SK-N-SH (cell line): Measurements from ENCODE around the gene OR2H1. TPM values are rescaled to one million over a fixed set of nuclear protein-coding genes. Genes with fewer than 3 reads are reported as not detected.

Experiments
- CTCF ChIA-PET: fragments of 300-600, 350-600 bp; formaldehyde crosslinking; extraction: SDS; loops from one replicate; lab custom pipeline; 2021; lab: Yijun Ruan, JAX
- POLR2A ChIA-PET: fragments of 350-600 bp; sonication (Branson Sonifier 250); formaldehyde crosslinking; extraction: SDS; loops from one replicate; lab custom pipeline; 2020; ENCODE audit warnings: antibody characterized with exemption, inconsistent platforms; lab: Yijun Ruan, JAX
- DNase-seq: peaks from one replicate; pipeline ENCODE4 v3.0.0; 2012
- H2AFZ ChIP-seq: fragments of 200-600 bp; sonication (generic); 2 replicates; pipeline ENCODE4 v1.8.1; 2016; ENCODE audit warnings: antibody characterized with exemption, mild to moderate bottlenecking, low read depth
- H3F3A ChIP-seq: fragments of 200-600 bp; sonication (generic); replicated peaks from 2 replicates; pipeline ENCODE3; 2016; ENCODE audit warnings: antibody characterized with exemption, mild to moderate bottlenecking; ENCODE audit not compliant: insufficient read depth
- H3K27ac ChIP-seq, 2 experiments: fragments of 200-500 bp in 1 of 2; fragments of 200-600 bp in 1 of 2; sonication (Bioruptor generic) in 1 of 2; sonication (generic), shearing (Covaris generic) in 1 of 2; 2 replicates each; pipeline versions ENCODE4 v1.5.1 to v1.6.1; 2014 to 2016; ENCODE audit warnings: low read depth in 2 of 2, inconsistent platforms in 1 of 2, low read length in 1 of 2, mild to moderate bottlenecking in 1 of 2, mixed read lengths in 1 of 2
- H3K27me3 ChIP-seq: fragments of 200-600 bp; sonication (generic), shearing (Covaris generic); 2 replicates; pipeline ENCODE4 v1.6.1; 2016; ENCODE audit warnings: mixed run types; ENCODE audit not compliant: insufficient read depth
- H3K36me3 ChIP-seq, 2 experiments: fragments of 200-500 bp in 1 of 2; fragments of 200-600 bp in 1 of 2; sonication (Bioruptor generic) in 1 of 2; sonication (generic) in 1 of 2; replicated peaks in 1 of 2; 2 replicates each; pipeline versions ENCODE3 to v1.5.1; 2014 to 2016; ENCODE audit warnings: low read length in 1 of 2, mild to moderate bottlenecking in 1 of 2; ENCODE audit not compliant: insufficient read depth in 2 of 2, control insufficient read depth in 1 of 2
- H3K4me1 ChIP-seq, 2 experiments: fragments of 200-500 bp in 1 of 2; fragments of 200-600 bp in 1 of 2; sonication (Bioruptor generic) in 1 of 2; sonication (generic), shearing (Covaris generic) in 1 of 2; 2 replicates each; pipeline versions ENCODE4 v1.5.1 to v1.6.1; 2014 to 2016; ENCODE audit warnings: low read depth in 1 of 2, low read length in 1 of 2, mixed run types in 1 of 2; ENCODE audit not compliant: insufficient read depth in 2 of 2, control insufficient read depth in 1 of 2
- H3K4me2 ChIP-seq: fragments of 200-600 bp; sonication (generic), shearing (Covaris generic); 2 replicates; pipeline ENCODE4 v1.6.1; 2017; ENCODE audit warnings: mixed run types
- H3K4me3 ChIP-seq, 2 experiments: fragments of 200-500 bp in 1 of 2; fragments of 200-600 bp in 1 of 2; sonication (Bioruptor generic) in 1 of 2; sonication (generic), shearing (Covaris generic) in 1 of 2; 2 replicates each; pipeline versions ENCODE4 v1.5.1 to v1.8.1; 2014 to 2016; ENCODE audit warnings: low read depth in 2 of 2, inconsistent platforms in 1 of 2, low read length in 1 of 2, mild to moderate bottlenecking in 1 of 2, mixed read lengths in 1 of 2, moderate library complexity in 1 of 2
- H3K79me2 ChIP-seq: fragments of 200-600 bp; sonication (generic); 2 replicates; pipeline ENCODE4 v1.8.1; 2017; ENCODE audit warnings: mild to moderate bottlenecking; ENCODE audit not compliant: insufficient read depth
- H3K9ac ChIP-seq: fragments of 200-600 bp; sonication (generic); 2 replicates; pipeline ENCODE4 v1.6.1; 2017; ENCODE audit warnings: mixed run types
- H3K9me2 ChIP-seq: fragments of 200-600 bp; sonication (generic); 2 replicates; pipeline ENCODE4 v1.6.1; 2017; ENCODE audit warnings: mixed run types
- H3K9me3 ChIP-seq: fragments of 200-600 bp; sonication (generic); 2 replicates; pipeline ENCODE4 v1.6.1; 2017; ENCODE audit warnings: mixed run types, mild to moderate bottlenecking, moderate library complexity
- H4K20me1 ChIP-seq: fragments of 200-600 bp; sonication (generic); 2 replicates; pipeline ENCODE4 v1.6.1; 2017; ENCODE audit warnings: mild to moderate bottlenecking, mixed run types; ENCODE audit not compliant: insufficient read depth
- CHD2 ChIP-seq: fragments of 150-350 bp; IDR thresholded peaks from 2 replicates; pipeline ENCODE4 v1.6.1; 2018; ENCODE audit warnings: low read length; ENCODE audit not compliant: partially characterized antibody
- ELF1 ChIP-seq: IDR thresholded peaks from 2 replicates; pipeline ENCODE4 v1.4.0; 2012
- EZH2phosphoT487 ChIP-seq: fragments of 200-600 bp; sonication (generic); IDR thresholded peaks from 2 replicates; pipeline ENCODE4 v1.6.1; 2017; ENCODE audit warnings: low read depth, mixed run types, mild to moderate bottlenecking, antibody characterized with exemption, moderate library complexity, borderline replicate concordance
- FOSL2 ChIP-seq: IDR thresholded peaks from 2 replicates; pipeline ENCODE4 v1.4.0; 2012; ENCODE audit warnings: low read depth, mild to moderate bottlenecking, moderate library complexity, borderline replicate concordance
- FOXJ3 ChIP-seq: sonication (generic); formaldehyde crosslinking; IDR thresholded peaks from 2 replicates; pipeline ENCODE4 v1.5.1; 2020; ENCODE audit warnings: mild to moderate bottlenecking, missing genetic modification reagents
- FOXM1 ChIP-seq: IDR thresholded peaks from 2 replicates; pipeline ENCODE4 v1.4.0; 2012; ENCODE audit warnings: low read depth, mild to moderate bottlenecking
- JUND ChIP-seq: IDR thresholded peaks from 2 replicates; pipeline ENCODE4 v1.4.0; 2012
- MEF2A ChIP-seq: IDR thresholded peaks from 2 replicates; pipeline ENCODE4 v1.4.0; 2012; ENCODE audit warnings: low read depth, borderline replicate concordance
- MXI1 ChIP-seq: IDR thresholded peaks from 2 replicates; pipeline ENCODE4 v1.6.1; 2012; ENCODE audit warnings: mild to moderate bottlenecking, low read depth, low read length, improper control_type of control experiment
- NFIC ChIP-seq: IDR thresholded peaks from 2 replicates; pipeline ENCODE4 v1.4.0; 2012; ENCODE audit warnings: borderline replicate concordance
- NRF1 ChIP-seq: IDR thresholded peaks from 2 replicates; pipeline ENCODE4 v1.6.1; 2012; ENCODE audit warnings: low read depth, mild to moderate bottlenecking, low read length
- POLR2AphosphoS5 ChIP-seq: IDR thresholded peaks from 2 replicates; pipeline ENCODE4 v1.6.1; 2012; ENCODE audit warnings: low read depth, low read length
- RAD21 ChIP-seq: IDR thresholded peaks from 2 replicates; pipeline ENCODE4 v1.6.1; 2012; ENCODE audit warnings: mild to moderate bottlenecking, low read length
- SIN3A ChIP-seq: IDR thresholded peaks from 2 replicates; pipeline ENCODE4 v1.6.1; 2012; ENCODE audit warnings: low read depth, mild to moderate bottlenecking, low read length, moderate library complexity, borderline replicate concordance
- SMC3 ChIP-seq: IDR thresholded peaks from 2 replicates; pipeline ENCODE4 v1.6.1; 2012; ENCODE audit warnings: low read depth, low read length, improper control_type of control experiment
- TCF12 ChIP-seq: IDR thresholded peaks from 2 replicates; pipeline ENCODE4 v1.4.0; 2012
- YY1 ChIP-seq: IDR thresholded peaks from 2 replicates; pipeline ENCODE4 v1.4.0; 2012; ENCODE audit warnings: low read depth, mild to moderate bottlenecking
- WGBS: methylation state at CpG from one replicate; pipeline ENCODE4 v1.1.6; 2017; ENCODE audit warnings: low lambda C conversion rate; 5-methylcytosine and 5-hydroxymethylcytosine counted together
- polyA plus RNA-seq, 3 experiments: library from polyadenylated mRNA; depleted of rRNA; stranded (reverse); fragments of >200 nt; gene quantifications; 2 replicates each; pipeline ENCODE4 v1.2.3, GENCODE V29; 2012
- TF ChIP-seq, protein P1 (sequence below): fragments of 150-350 bp; IDR thresholded peaks from 2 replicates; pipeline ENCODE4 v1.6.1; 2017; ENCODE audit warnings: antibody characterized with exemption, low read length, low read depth, borderline replicate concordance
- TF ChIP-seq, protein P2 (sequence below): IDR thresholded peaks from 2 replicates; pipeline ENCODE4 v1.4.0; 2012; ENCODE audit warnings: low read depth, borderline replicate concordance
- TF ChIP-seq, protein P3 (sequence below): IDR thresholded peaks from 2 replicates; pipeline ENCODE4 v1.4.0; 2012; ENCODE audit warnings: low read depth

Gene OR2H1
- polyA plus RNA-seq, 1 of the 3 experiments (the other 2 are of a cell fraction) = not detected

DNA sequence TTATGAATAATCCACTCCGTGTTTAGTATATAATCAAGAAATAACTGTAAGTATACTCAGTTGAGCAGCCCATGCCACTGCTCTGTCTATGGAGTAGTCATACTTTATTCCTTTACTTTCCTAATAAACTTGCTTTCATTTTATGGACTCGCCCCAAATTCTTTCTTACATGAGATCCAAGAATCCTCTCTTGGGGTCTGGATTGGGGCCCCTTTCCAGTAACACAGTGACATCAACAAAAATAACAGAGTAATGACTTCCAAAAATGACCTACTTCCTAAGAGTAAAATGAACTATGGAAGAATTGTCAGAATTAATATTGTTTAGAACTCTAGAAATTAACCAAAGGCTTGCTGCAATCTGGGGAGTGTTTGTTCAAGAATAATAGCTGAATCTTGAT lies 8.8 kb downstream of the OR2H1 start:
- Histone ChIP-seq H3K4me1 (peaks cover 0 to 5% of the 10 kb centered on the region in 2 experiments; a peak in 1 of 4 replicates), H3K4me3 (no peak overlapping the region)
- TF ChIP-seq MEF2A (no peak), TCF12 (no peak), RAD21 (no peak), FOXJ3 (no peak), ELF1 (no peak), MXI1 (no peak), FOXM1 (no peak), CHD2 (no peak), EZH2phosphoT487 (no peak), NRF1 (no peak), JUND (no peak), POLR2AphosphoS5 (no peak), SMC3 (no peak), YY1 (no peak), FOSL2 (no peak), SIN3A (no peak), NFIC (no peak)
- TF ChIP-seq, protein P1, sequence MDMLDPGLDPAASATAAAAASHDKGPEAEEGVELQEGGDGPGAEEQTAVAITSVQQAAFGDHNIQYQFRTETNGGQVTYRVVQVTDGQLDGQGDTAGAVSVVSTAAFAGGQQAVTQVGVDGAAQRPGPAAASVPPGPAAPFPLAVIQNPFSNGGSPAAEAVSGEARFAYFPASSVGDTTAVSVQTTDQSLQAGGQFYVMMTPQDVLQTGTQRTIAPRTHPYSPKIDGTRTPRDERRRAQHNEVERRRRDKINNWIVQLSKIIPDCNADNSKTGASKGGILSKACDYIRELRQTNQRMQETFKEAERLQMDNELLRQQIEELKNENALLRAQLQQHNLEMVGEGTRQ = no peak
- TF ChIP-seq, protein P2, sequence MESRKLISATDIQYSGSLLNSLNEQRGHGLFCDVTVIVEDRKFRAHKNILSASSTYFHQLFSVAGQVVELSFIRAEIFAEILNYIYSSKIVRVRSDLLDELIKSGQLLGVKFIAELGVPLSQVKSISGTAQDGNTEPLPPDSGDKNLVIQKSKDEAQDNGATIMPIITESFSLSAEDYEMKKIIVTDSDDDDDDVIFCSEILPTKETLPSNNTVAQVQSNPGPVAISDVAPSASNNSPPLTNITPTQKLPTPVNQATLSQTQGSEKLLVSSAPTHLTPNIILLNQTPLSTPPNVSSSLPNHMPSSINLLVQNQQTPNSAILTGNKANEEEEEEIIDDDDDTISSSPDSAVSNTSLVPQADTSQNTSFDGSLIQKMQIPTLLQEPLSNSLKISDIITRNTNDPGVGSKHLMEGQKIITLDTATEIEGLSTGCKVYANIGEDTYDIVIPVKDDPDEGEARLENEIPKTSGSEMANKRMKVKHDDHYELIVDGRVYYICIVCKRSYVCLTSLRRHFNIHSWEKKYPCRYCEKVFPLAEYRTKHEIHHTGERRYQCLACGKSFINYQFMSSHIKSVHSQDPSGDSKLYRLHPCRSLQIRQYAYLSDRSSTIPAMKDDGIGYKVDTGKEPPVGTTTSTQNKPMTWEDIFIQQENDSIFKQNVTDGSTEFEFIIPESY = no peak
- TF ChIP-seq, protein P3, sequence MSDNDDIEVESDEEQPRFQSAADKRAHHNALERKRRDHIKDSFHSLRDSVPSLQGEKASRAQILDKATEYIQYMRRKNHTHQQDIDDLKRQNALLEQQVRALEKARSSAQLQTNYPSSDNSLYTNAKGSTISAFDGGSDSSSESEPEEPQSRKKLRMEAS = no peak
- TF ChIP-seq, all 33 proteins: peak for 0
- peaks cover 4% of the 10 kb centered on the region for H3F3A ChIP-seq
- no peaks in the 10 kb centered on the region for H3K79me2 ChIP-seq
- H3K9me3 ChIP-seq = no peaks in the 10 kb centered on the region
- DNase-seq = no peak
- no peaks in the 10 kb centered on the region for H4K20me1 ChIP-seq
- H3K27ac ChIP-seq = peak overlapping the region in 1 of 2 experiments; percentile 48; a peak in 1 of 4 replicates
- H3K9ac ChIP-seq = no peak overlapping the region
- peaks cover 8% of the 10 kb centered on the region; the same call in 1 of the 2 replicates for H3K27me3 ChIP-seq
- ChIA-PET CTCF (no interaction called here), POLR2A (no interaction called here)
- peak overlapping the region; percentile 17; the same call in 1 of the 2 replicates for H3K4me2 ChIP-seq
- no peak overlapping the region for H2AFZ ChIP-seq
- 2% methylated on average over 2 of the region's 2 CpGs for WGBS
- no peaks in the 10 kb centered on the region for H3K9me2 ChIP-seq
- H3K36me3 ChIP-seq = no peaks in the 10 kb centered on the region
